KG1 (cell line): ENCODE data around the gene SLC6A12.

Experiments
- DNase-seq: peaks from one replicate; lab custom pipeline; 2025; lab: John Stamatoyannopoulos, UW

SLC6A12 gene

DNA sequence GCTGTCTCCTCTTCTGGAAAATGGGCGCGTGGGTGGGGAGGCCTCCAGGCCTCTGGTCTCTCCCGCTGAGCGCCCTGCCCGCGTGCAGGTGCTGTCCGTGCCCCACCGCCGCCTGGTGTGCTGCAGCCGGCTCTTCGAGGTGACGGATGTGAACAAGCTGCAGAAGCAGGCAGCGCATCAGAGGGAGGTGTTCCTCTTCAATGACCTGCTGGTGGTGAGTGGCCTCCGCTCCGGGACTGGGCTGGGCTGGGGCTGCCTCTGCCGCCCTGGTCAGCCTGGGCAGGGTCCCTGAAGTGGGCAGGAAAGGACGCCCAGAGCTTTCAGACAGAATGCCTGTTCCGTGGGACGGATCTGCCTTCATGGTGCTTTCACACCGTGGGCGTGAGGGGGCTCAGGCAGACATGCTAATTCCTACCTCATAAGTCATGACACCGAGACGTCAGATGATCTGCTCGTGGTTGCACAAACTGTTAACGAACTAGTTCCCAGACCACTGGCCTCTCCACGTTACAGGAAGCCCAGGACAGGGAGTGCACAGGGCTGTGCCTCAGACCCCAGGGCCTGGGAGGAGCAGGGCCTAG, 50.5 kb downstream of the SLC6A12 start:
- DNase-seq = no peak

DNA sequence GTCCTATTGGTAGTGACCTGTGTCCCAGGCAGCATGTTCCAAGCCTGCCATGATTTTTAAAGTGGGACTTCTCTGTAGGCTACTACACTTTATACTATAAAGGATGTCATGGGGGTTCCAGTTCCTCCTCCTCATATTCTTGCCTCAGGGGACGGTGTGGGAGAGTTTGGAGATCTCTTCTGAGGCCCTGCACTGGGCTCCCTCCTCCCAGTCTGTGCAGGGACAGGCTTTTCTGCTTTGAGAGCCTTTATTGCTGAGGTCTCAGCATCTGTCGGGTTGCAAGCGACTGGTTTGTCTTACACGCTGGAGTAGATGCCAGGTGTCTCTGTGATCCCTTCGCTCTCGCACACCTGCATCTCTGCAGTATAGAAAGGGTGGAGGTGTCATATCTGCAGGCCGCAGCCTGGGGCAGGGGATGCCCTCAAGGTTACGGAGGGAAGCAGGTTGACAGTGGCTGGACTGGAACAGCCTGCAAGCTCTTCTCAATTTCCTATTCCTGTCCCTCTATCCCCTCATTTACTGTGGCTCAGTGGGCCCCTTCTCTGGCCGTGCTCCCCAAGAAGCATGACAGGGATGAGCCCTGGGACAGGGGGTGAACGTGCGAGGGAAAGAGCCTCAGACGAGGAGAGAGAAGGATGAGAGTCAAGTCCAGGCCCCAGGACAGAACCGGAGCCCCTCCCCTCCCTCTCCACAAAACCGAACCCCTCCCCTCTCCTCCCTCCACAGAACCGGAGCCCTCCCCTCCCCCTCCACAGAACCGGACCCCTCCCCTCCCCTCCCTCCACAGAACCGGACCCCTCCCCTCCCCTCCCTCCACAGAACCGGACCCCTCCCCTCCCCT, 51.3 kb downstream of the SLC6A12 start:
- no peak for DNase-seq

DNA sequence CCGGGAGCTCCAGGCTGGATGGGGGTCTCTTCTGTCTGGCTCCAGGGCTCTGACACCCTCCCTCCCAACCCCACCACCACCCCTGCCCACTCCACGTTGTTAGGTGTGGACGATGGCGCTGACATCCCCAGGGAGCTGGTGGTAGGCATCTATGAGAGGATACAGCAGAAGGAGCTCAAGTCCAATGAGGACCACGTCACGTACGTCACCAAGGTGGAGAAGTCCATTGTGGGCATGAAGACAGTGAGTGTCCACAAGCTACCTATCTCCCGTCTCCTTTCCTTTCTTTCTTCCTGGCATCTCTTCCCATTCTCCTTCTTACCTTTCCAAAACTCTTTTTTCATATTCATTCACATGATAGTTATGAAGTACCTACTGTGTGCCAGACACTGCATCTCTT, 52.1 kb downstream of the SLC6A12 start:
- no peak for DNase-seq

DNA sequence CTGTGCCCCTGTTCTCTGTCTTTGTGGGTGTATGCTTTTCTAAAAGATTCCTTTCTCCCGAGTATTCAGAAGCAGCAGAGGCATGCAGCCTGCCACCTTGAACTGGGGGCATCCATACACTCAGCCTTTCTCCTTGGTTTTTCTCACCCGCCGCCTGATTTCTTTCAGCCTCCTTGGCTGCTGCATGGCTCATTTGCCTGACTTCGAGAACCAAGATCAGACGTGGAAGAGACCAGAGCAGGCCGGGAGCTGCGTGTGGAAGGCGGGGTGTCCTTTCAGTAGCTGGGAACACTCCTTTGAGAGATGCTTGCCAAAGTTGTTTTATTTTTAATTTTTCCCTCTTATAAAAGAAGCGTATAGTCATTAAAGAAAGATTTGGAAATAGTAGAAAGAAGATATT, 53.1 kb downstream of the SLC6A12 start:
- no peak for DNase-seq

DNA sequence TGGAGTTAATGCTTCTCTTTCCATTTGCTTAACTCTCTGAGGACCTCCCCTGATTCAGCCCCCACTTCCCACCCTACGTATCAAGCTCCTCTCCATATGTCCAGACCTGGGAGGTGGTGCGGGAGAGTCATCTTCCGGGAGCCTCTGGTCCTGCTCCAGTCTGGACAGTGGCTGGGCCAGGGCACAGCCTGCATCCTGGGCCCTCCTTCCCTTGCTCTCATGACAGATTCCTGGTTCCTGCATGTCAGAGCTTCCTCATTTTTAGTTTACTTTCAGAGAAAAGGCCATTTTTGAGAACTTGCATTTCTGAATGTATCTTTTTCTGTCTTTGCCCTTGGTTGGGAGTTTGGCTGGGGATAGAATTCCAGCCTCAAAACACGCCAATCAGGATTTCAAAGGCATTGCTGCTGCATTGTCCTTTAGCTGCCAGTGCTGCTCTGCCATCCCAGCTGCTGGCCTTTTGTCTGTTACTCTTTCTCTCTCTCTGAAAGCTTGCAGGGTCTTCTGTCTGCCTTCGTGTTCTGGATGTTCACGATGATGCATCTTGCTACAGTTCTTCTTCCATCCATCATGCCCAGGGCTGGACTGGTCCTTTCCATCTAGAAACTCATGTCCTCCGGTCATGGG, 54.7 kb downstream of the SLC6A12 start:
- no peak for DNase-seq

DNA sequence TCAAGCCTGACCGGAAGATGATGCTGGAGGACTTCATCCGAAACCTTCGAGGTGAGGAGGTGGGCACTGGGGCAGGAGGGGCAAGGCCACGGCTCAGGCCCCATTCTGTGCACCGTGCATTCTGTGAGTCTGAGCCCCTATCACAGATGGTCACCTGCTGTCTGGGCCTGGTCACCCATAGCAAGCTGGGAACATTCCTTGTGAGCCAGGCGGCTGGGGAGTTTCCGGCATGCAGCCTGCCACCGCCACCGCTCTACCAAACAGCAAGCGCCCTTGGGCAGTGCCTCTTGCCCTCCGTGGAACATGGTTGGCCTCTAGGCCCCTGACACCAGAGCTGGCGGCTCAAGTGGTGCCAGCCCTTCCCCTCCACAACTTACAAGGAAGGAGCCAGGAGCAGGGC, 56.3 kb downstream of the SLC6A12 start:
- DNase-seq = no peak

DNA sequence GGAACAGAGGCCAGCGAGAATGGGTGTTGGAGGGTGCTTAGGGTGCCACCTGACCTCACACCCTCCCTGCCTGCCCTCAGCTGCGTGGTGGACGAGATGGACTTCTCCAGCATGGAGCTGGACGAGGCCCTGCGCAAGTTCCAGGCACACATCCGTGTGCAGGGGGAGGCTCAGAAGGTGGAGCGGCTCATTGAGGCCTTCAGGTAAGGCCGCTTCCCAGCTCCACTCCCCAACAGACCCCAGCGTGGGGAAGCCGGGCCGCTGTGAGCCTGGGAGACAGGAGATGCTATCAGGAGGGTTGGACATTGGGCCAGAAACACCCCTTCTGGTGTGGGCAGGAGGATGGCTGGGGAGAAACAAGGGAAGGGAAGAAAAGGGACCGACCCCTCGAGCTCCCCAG, 57.0 kb downstream of the SLC6A12 start:
- DNase-seq = no peak

DNA sequence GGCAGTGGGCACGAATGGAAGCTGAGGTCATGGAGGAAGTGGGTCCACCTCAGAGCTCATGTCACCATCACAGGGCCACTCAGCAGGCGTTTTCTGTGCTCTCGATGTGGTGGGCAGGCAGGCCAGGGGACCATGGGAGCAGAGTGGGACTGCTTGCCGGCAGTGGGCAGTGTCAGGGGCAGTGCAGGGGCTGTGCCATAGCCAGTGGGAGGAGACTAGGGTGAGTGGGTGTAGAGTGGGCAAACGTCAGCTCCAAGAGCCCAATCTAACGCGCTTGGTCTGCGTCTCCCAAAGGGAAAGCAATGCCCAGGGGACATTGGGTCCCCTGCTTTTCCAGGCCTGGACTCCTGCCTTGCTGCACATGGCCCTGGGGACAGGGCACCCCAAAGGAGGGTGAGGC, 58.3 kb downstream of the SLC6A12 start:
- no peak for DNase-seq

DNA sequence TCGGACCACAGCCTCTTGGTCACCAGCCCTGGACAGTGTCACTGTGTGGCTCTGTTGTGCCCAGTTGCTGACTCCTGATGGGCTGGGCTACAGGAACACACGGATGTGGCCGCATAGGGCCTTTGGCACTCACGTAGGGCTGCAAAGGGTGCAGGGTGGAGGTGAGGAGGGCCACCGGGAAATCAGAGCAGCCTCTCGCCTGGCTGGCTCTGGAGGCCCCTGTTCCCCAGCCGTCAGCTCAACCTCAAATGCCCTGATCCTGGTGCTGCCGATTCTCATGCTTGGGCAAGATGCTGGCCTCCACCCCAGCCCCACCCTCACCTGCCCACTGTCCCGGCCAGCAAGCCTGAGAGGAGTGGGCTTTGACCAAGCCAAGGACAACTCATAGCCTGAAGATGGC, 59.0 kb downstream of the SLC6A12 start:
- DNase-seq = no peak

DNA sequence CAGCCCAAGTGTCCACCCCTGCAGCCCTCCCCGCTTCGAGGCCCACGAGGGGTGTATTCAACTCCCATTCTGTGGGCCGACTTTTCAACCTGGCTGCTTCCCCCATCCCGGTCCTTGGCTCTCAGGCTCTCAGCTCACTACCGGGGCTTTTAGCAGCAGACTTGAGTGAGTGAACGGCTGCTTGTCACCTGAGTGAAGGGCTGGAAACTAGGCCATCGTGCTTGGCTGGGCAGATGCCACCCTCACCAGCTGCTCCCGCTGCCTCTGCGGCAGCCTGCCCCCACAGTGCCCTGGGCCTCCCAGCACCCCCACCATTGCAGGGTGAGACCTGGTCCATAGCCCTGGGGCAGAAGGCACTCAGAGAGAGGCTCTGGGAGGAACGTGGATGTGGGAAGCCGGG, 59.9 kb downstream of the SLC6A12 start:
- no peak for DNase-seq

DNA sequence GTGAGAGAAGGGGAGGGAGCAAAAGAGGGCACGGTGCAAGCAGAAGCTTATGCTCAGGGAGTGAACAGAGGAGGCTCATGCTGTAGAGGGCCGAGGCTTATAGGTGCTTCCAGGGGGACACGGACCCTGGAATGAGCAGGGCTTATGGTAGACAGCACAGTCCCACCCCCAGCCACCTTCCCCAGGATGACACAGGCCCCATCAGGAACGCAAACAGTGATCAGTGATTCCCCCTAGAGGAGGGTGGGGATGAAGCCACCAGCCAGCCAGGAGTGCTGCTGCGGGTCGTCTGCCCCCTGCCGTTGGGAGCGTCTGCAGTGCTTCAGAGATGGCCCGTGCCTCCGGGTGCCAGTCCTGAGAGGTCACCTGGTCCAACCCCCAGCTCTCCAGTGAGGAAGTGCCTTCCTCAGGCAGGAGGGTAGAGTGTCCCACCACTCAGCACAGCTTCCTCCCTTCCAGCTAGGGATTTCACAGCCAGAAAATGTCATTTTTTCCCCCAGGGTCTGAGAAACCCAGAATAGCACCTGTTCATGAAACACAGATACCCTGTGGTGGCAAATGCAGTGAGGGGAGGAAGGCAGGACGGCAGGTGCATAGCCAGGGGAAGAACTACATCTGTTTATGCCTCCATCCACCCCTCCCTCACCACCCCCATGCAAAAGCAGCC, 60.7 kb downstream of the SLC6A12 start:
- DNase-seq = peak; percentile 39

DNA sequence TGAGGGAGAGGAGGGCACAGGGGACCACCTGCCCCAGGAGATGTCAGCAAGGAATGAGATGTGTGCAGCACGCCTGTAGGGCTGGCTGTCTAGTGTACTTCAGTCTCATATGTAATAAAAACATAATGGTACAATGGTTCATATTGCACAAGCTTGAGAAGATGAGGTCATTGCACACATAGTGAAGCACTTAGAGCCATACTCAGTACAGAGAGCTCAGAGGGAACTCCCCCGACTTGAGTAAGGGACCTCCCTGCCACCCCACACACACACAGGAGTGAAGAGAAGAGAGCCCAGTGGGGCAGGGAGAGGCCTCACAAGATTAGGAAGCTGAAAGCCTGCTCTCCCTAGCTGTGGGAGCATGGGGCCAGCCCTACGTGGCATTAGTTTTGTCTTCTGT, 61.5 kb downstream of the SLC6A12 start:
- no peak for DNase-seq

DNA sequence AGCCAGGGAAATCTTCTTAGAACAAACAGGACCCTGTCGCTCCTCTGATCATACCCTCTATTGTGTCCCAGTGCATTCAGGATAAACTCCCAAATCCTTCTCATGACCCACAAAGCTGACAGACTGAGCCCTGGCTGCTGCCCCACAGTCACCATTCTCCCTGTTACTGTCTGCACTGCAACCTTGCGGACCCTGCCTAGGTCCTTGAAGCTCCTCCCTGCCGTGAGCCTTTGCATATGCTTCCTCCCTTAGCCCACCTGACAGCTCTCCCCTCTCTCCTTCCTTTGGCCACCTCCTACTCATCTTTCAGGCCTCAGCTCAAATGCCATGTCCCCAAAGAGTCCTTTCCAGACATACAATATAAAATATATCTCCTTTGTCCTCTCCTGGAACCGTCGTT, 62.4 kb downstream of the SLC6A12 start:
- no peak for DNase-seq

DNA sequence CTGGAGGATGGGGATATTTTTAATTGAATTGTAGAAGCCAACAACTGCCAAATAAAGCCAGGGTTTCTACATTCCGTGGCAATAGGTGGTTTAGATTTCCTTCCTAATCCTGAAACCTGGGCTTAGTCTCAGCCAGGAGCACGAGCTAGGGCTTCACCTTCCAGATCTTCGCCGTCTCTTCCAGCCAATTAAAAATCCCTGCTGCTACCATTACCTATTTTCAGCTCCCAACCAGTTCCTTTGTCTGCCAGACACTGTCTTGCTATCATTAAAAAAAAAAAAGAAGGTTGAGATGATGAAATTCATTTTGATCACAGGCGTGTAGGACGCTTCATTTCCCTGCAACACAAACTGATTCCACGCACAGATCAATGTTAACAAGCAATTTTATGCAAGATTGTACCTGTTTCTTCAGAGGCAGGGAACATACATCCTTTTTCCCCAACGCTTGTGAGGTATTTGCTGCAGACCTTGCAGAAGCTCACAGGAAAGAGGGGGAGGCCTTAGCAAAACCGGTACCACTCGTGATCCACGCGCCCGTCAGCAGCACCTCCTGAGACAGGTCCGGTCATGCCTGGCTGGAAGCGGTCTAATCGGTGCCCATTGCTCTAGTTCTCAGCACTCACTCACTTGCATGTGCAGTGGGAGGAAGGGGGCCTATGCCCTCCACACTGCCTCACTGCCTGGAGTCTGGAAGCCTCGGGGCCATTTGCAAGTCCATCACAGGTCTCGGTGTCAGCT, 65.1 kb downstream of the SLC6A12 start:
- DNase-seq = no peak

DNA sequence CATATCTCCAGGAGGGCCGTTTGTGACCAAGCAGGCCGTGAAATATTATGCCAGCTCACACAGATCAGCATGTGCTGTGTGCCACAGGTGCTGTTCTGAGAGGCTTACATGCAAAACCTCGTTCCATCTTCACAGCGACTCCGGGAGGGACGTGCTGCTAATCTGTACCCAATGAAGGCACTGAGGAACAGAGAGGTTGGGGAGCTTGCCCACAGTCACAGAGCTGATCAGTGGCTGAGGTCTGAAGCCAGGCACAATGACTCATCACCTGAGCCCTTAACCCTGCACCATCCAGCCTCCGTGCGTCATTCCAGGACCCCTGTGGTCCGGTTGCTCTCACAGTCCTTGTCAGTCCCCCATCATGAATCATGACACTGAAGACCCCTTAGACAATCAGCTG, 66.7 kb downstream of the SLC6A12 start:
- DNase-seq = no peak

DNA sequence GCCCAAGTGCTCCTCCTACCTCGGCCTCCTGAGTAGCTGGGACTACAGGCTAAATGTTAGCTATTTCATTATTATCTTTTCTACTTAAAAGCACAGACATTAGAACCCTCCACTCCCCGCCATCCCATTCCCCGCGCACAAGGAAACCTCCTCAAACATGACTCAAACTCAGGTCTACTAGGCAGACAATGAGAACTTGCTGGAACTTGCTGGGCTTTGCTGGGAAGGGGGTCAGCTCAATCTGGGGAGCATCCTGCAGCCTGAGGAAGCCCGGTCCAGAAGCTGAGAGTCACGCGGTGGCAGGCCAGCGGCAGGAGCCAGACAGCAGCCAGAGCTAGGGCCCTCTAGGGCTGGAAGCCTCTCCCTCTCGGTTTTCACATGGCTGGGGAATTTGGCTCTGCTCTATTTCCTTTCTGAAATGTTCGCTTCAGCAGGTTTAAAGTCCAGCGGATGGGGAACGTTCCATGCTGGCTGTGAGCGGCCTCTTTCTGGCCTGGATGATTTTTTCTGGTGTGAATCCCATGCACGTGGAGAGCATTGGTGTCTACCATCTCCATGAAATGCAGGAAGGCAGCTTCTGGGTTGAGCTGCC, 68.5 kb downstream of the SLC6A12 start:
- DNase-seq = no peak

DNA sequence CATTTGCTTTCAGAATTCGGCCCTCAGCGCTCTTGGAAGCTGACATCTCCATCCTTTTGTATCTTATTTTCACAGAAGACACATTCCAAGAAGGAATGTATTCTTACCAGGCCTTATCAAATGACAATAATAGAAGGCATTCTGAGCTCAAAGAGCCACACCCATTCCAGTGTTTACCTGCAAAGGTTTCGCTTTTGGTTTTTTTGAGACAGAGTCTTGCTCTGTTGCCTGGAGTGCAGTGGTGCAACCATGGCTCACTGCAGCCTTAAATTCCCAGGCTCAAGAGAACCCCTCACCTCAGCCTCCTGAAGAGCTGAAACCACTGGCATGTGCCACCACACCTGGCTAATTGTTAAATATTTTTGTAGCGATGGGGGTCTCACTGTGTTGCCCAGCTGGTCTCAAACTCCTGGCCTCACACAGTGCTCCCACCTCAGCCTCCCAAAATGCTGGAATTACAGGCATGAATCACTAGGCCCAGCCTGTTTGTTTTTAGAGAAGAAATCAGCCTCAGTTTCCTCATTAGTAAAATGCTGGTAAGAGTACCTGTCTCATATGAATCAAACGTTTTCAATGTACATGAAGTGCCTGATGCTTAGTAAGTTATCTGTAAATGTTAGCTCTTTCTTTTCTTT, 69.2 kb downstream of the SLC6A12 start:
- no peak for DNase-seq

DNA sequence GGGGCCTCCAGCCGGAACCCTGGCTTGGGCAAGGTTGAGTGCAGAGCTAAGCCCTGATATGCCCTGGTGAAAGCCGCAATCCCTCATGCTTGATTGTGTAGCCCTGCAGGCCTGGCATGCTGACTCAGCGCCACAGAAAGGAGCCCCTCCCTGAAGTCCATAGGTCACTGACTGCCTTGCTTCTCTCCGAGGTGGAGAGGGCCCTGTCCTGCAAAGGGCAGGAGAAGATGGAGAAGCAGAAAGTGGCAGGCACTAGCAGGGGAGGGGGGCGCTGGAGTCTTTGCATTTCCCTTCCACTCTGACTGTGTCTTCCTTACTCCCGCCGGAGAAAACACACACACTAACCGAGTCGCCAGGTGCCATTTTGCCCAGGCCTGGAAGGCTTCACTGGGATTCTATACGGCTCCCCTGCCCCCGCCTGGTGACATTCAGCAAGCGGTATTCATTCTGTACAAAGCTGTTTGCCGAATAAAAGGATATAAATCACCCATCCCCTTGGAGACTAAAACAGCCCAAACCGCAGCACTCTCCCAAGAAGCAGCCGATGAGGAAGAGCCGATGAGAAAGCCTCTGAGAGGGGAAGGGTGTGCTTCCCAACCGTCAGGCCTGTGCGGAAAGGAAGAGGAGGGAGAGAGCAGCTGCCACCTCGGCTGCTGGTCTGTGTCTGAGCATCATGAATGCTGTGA, 69.8 kb downstream of the SLC6A12 start:
- DNase-seq = no peak

DNA sequence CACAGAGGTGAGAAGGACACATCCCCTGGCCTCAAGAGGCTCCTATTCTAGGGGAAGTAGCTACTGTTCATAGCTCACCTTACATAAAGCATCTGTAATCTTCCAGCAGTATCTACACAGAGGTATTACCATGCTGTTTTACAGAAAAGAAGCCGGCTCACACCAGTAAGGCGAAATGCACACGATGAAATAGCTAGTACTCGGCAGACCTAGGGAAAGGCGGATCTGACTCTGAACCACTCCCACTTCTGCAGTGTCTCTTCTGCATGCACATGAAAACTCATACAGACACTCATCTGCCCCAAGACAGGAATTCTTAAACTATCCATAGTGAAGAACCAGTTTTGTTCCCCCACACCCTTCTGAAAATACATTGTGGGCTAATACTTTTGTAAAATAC, 73.8 kb downstream of the SLC6A12 start:
- no peak for DNase-seq
